Measurements from ENCODE around the gene NEAT1.

- TF ChIP-seq EZH2 (IDR thresholded peaks at IDR 0.05; ENCODE audit: low read depth, low read length, severe bottlenecking) (no peak), CTCF (IDR thresholded peaks at IDR 0.05; ENCODE audit: control extremely low read depth in 1 of 3, insufficient read depth in 1 of 3, low read depth in 1 of 3, low read length in 3 of 3) (no peak), RAD21 (IDR thresholded peaks at IDR 0.05 in 1 of 2, conservative IDR thresholded peaks at IDR 0.05 in 1 of 2; ENCODE audit: low read depth in 2 of 2, low read length in 2 of 2) (no peak), TBP (IDR thresholded peaks at IDR 0.05; ENCODE audit: low read depth, low read length) (no peak)
Measured at GRCh38 chr11:65373839-65374580, 48.6 kb upstream of the NEAT1 start.

Data from H1 (cell line).